HG03565 (cell line): ENCODE measurements around the gene YEATS2.
"Not testable (repeated sequence)": the region's sequence is repeated elsewhere in the genome, so short reads cannot be mapped to it uniquely, and the experiment has no call there.

ENCODE experiments used
- ATAC-seq: cut with Tn5 transposase; IDR thresholded peaks from one replicate; pipeline ENCODE4 v1.9.1; 2021; ENCODE audit warnings: mild to moderate bottlenecking, moderate library complexity; ENCODE audit not compliant: unreplicated experiment

Gene YEATS2

GRCh38 chr3:183711516-183711915 lies 13.9 kb downstream of the YEATS2 start:
- ATAC-seq, result no peak

- ATAC-seq, result no peak
Measured at GRCh38 chr3:183714622-183715021, 17.0 kb downstream of the YEATS2 start.

GRCh38 chr3:183718012-183718411 lies 20.4 kb downstream of the YEATS2 start:
- ATAC-seq, result no peak

- ATAC-seq, result no peak
Measured at GRCh38 chr3:183725387-183725786, 27.8 kb downstream of the YEATS2 start.

GRCh38 chr3:183728204-183728603 lies 30.6 kb downstream of the YEATS2 start:
- no peak for ATAC-seq

GRCh38 chr3:183730361-183730760 lies 32.8 kb downstream of the YEATS2 start:
- ATAC-seq, result no peak

GRCh38 chr3:183731611-183732010 lies 34.0 kb downstream of the YEATS2 start:
- ATAC-seq, result no peak

- no peak for ATAC-seq
Measured at GRCh38 chr3:183733553-183733952, 36.0 kb downstream of the YEATS2 start.

GRCh38 chr3:183734750-183735494 lies 37.3 kb downstream of the YEATS2 start:
- ATAC-seq, result no peak

- no peak for ATAC-seq
Measured at GRCh38 chr3:183737116-183737515, 39.5 kb downstream of the YEATS2 start.

GRCh38 chr3:183740154-183740553 lies 42.6 kb downstream of the YEATS2 start:
- ATAC-seq, result not testable (repeated sequence)

GRCh38 chr3:183743231-183743630 lies 45.6 kb downstream of the YEATS2 start:
- no peak for ATAC-seq

GRCh38 chr3:183745300-183746098 lies 47.9 kb downstream of the YEATS2 start:
- ATAC-seq, result no peak

GRCh38 chr3:183754052-183754451 lies 56.5 kb downstream of the YEATS2 start:
- ATAC-seq, result no peak

- no peak for ATAC-seq
Measured at GRCh38 chr3:183762304-183762703, 64.7 kb downstream of the YEATS2 start.

- no peak for ATAC-seq
Measured at GRCh38 chr3:183764847-183765731, 67.5 kb downstream of the YEATS2 start.

- no peak for ATAC-seq
Measured at GRCh38 chr3:183766107-183766506, 68.5 kb downstream of the YEATS2 start.

GRCh38 chr3:183766745-183767606 lies 69.4 kb downstream of the YEATS2 start:
- ATAC-seq, result peak; percentile 71

GRCh38 chr3:183768114-183768513 lies 70.5 kb downstream of the YEATS2 start:
- no peak for ATAC-seq

GRCh38 chr3:183769453-183769852 lies 71.9 kb downstream of the YEATS2 start:
- ATAC-seq, result no peak
